ENCODE measurements around the gene MED22. TPM values are rescaled to one million over a fixed set of nuclear protein-coding genes. Genes with fewer than 3 reads are reported as not detected.
A peak's percentile ranks its signal among the peaks of the same experiment; 100 is the strongest.
"Not testable (repeated sequence)": the region's sequence is repeated elsewhere in the genome, so short reads cannot be mapped to it uniquely, and the experiment has no call there.

Gene MED22
- polyA plus RNA-seq, 1 experiment, result 28.3 TPM

- H3K27me3 ChIP-seq (ENCODE audit: control insufficient read depth, insufficient read depth, low read length); POLR2A ChIA-PET; DNase-seq (ENCODE audit: low read depth); H3K4me3 ChIP-seq (ENCODE audit: low read depth, low read length): not testable (repeated sequence)
- CTCF ChIA-PET, result interaction anchor here (0.7 to 2.8 kb wide), 6 partner anchors 13 to 149 kb away, joined by 3 to 16 read pairs (median 4); no protein-coding TSS in a partner anchor
- peaks cover 32% of the 10 kb centered on the region for H3K36me3 ChIP-seq (ENCODE audit: control insufficient read depth, insufficient read depth, low read length)
- TF ChIP-seq, protein P1, sequence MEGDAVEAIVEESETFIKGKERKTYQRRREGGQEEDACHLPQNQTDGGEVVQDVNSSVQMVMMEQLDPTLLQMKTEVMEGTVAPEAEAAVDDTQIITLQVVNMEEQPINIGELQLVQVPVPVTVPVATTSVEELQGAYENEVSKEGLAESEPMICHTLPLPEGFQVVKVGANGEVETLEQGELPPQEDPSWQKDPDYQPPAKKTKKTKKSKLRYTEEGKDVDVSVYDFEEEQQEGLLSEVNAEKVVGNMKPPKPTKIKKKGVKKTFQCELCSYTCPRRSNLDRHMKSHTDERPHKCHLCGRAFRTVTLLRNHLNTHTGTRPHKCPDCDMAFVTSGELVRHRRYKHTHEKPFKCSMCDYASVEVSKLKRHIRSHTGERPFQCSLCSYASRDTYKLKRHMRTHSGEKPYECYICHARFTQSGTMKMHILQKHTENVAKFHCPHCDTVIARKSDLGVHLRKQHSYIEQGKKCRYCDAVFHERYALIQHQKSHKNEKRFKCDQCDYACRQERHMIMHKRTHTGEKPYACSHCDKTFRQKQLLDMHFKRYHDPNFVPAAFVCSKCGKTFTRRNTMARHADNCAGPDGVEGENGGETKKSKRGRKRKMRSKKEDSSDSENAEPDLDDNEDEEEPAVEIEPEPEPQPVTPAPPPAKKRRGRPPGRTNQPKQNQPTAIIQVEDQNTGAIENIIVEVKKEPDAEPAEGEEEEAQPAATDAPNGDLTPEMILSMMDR (IDR thresholded peaks at IDR 0.05; ENCODE audit: insufficient read depth, low read depth, low read length), result peak; percentile 61
Observed at GRCh38 chr9:133329306-133330156, 18.4 kb downstream of the MED22 start.

- no peak for DNase-seq (ENCODE audit: low read depth)
- Histone ChIP-seq H3K36me3 (ENCODE audit: control insufficient read depth, insufficient read depth, low read length) (peaks cover 19% of the 10 kb centered on the region), H3K27me3 (ENCODE audit: control insufficient read depth, insufficient read depth, low read length) (no peaks in the 10 kb centered on the region), H3K4me3 (ENCODE audit: low read depth, low read length) (no peak overlapping the region)
- POLR2A ChIA-PET, result no interaction called here
- TF ChIP-seq, protein P1 (IDR thresholded peaks at IDR 0.05; ENCODE audit: insufficient read depth, low read depth, low read length), result no peak
- CTCF ChIA-PET, result interaction anchor here (0.6 kb wide), 1 partner anchor 29 kb away, joined by 3 read pairs; no protein-coding TSS in a partner anchor
Observed at GRCh38 chr9:133327834-133328484, 20.0 kb downstream of the MED22 start.

- CTCF ChIA-PET; POLR2A ChIA-PET; H3K4me3 ChIP-seq (ENCODE audit: low read depth, low read length): not testable (repeated sequence)
Observed at GRCh38 chr9:133327021-133327420, 20.9 kb downstream of the MED22 start.

DNA sequence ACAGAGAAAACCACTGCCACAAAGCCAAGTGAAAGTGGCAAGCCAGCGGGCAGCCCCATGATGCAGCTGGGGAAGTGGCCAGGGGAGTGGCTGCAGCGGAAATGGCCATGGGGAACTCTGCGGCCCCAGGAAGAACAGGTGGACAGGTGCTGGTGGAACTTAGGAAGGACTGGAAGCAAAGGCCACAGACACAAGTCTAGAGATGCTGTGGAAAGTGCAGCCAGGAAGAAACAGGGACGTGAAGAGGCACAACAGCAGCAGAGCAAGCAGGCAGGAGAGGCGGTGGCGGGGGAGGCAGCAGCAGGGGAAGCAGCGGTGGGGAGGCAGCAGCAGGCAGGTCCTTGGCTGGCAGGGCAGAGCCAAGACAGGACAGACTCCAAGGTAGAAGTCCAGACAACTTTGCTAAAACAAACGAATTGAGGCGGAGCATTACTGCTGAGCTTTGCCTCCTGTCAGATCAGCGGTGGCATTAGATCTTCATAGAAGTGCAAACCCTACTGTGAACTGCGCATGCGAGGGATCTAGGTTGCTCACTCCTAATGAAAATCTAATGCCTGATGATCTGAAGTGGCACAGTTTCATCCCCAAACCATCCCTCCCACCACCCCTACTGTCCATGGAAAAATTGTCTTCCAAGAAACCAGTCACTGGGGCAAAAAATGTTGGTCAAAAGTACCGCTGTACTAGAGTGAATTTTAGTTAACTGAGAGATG, 23.8 kb downstream of the MED22 start:
- CTCF ChIA-PET, result no interaction called here
- Histone ChIP-seq H3K27me3 (ENCODE audit: control insufficient read depth, insufficient read depth, low read length) (no peaks in the 10 kb centered on the region), H3K4me3 (ENCODE audit: low read depth, low read length) (no peak overlapping the region), H3K36me3 (ENCODE audit: control insufficient read depth, insufficient read depth, low read length) (no peaks in the 10 kb centered on the region)
- TF ChIP-seq, protein P1 (IDR thresholded peaks at IDR 0.05; ENCODE audit: insufficient read depth, low read depth, low read length), result no peak
- POLR2A ChIA-PET, result no interaction called here
- DNase-seq (ENCODE audit: low read depth), result no peak

More at GRCh38 chr9:133327021-133327420, 20.9 kb downstream of the MED22 start:
- peaks cover 11% of the 10 kb centered on the region for H3K36me3 ChIP-seq (ENCODE audit: control insufficient read depth, insufficient read depth, low read length)
- not testable (repeated sequence) for H3K27me3 ChIP-seq (ENCODE audit: control insufficient read depth, insufficient read depth, low read length); DNase-seq (ENCODE audit: low read depth)

GRCh38 chr9:133323211-133323610, 24.7 kb downstream of the MED22 start:
- TF ChIP-seq, protein P1 (IDR thresholded peaks at IDR 0.05; ENCODE audit: insufficient read depth, low read depth, low read length), result no peak
- no peak overlapping the region for H3K4me3 ChIP-seq (ENCODE audit: low read depth, low read length)
- ChIA-PET POLR2A (no interaction called here), CTCF (no interaction called here)
- H3K27me3 ChIP-seq (ENCODE audit: control insufficient read depth, insufficient read depth, low read length), result no peaks in the 10 kb centered on the region
- no peaks in the 10 kb centered on the region for H3K36me3 ChIP-seq (ENCODE audit: control insufficient read depth, insufficient read depth, low read length)
- DNase-seq (ENCODE audit: low read depth), result no peak
